Hepatocyte (in vitro differentiated cells): ENCODE results near the gene MYZAP. TPM values are rescaled to one million over a fixed set of nuclear protein-coding genes. Genes with fewer than 3 reads are reported as not detected.

Experiments used
- DNase-seq: peaks from one replicate; pipeline ENCODE4 v3.0.0-alpha.2; 2016; ENCODE audit warnings: low spot score
- H2AFZ ChIP-seq: fragments of 200-600 bp; sonication (generic); 2 replicates; pipeline ENCODE4 v1.6.0; 2016; ENCODE audit warnings: antibody characterized with exemption, mild to moderate bottlenecking
- H3K27ac ChIP-seq: fragments of 200-600 bp; sonication (generic); 2 replicates; pipeline ENCODE4 v1.5.1; 2016; ENCODE audit warnings: mild to moderate bottlenecking
- H3K27me3 ChIP-seq: fragments of 200-600 bp; sonication (generic); 2 replicates; pipeline ENCODE4 v1.6.1; 2016
- H3K36me3 ChIP-seq: fragments of 200-600 bp; sonication (generic); replicated peaks from 2 replicates; pipeline ENCODE4 v1.5.1; 2016; ENCODE audit warnings: low read depth; ENCODE audit not compliant: insufficient read depth
- H3K4me1 ChIP-seq: fragments of 200-600 bp; sonication (generic); 2 replicates; pipeline ENCODE4 v1.5.1; 2016; ENCODE audit warnings: mild to moderate bottlenecking, moderate library complexity; ENCODE audit not compliant: insufficient read depth
- H3K4me2 ChIP-seq: fragments of 200-600 bp; sonication (generic); 2 replicates; pipeline ENCODE4 v1.6.0; 2016
- H3K4me3 ChIP-seq: fragments of 200-600 bp; sonication (generic); 2 replicates; pipeline ENCODE4 v1.5.1; 2016; ENCODE audit warnings: mild to moderate bottlenecking
- H3K79me2 ChIP-seq: fragments of 200-600 bp; sonication (generic); 2 replicates; pipeline ENCODE4 v1.6.0; 2017; ENCODE audit warnings: mild to moderate bottlenecking
- H3K9me2 ChIP-seq: fragments of 200-600 bp; sonication (generic); replicated peaks from 2 replicates; pipeline ENCODE4 v1.6.0; 2017; ENCODE audit warnings: mild to moderate bottlenecking; ENCODE audit not compliant: insufficient read depth
- H3K9me3 ChIP-seq: fragments of 200-600 bp; sonication (generic); 2 replicates; pipeline ENCODE4 v1.5.1; 2016; ENCODE audit warnings: low read depth, mild to moderate bottlenecking
- H4K20me1 ChIP-seq: fragments of 200-600 bp; sonication (generic); 2 replicates; pipeline ENCODE4 v1.6.0; 2016; ENCODE audit warnings: mild to moderate bottlenecking; ENCODE audit not compliant: insufficient read depth, poor library complexity, severe bottlenecking
- EZH2 ChIP-seq: fragments of 200-600 bp; sonication (generic); IDR thresholded peaks from 2 replicates; pipeline ENCODE4 v1.6.1; 2016; ENCODE audit warnings: antibody characterized with exemption, mild to moderate bottlenecking, borderline replicate concordance
- EZH2phosphoT487 ChIP-seq: fragments of 200-600 bp; sonication (generic); IDR thresholded peaks from one replicate; pipeline ENCODE4 v1.6.1; 2018; ENCODE audit warnings: antibody characterized with exemption, mild to moderate bottlenecking, low read depth, moderate library complexity; ENCODE audit not compliant: unreplicated experiment, severe bottlenecking
- WGBS: methylation state at CpG from one replicate; pipeline ENCODE4 v1.1.6; 2016; ENCODE audit warnings: low lambda C conversion rate; ENCODE audit errors: missing lambda C conversion rate; 5-methylcytosine and 5-hydroxymethylcytosine counted together
- polyA plus RNA-seq: library from polyadenylated mRNA; unstranded; fragments of >200 nt; fragmentation: Nextera tagmentation; extraction: Ambion mirVana; gene quantifications from 2 replicates; pipeline ENCODE4 v1.2.1, GENCODE V29; 2016
- total RNA-seq: library from RNA; depleted of rRNA; stranded (reverse); fragments of >200 nt; gene quantifications from 2 replicates; pipeline ENCODE4 v1.2.3, GENCODE V29; 2014
- TF ChIP-seq, protein P1 (sequence below): fragments of 200-600 bp; sonication (generic); IDR thresholded peaks from 2 replicates; pipeline ENCODE4 v1.5.1; 2016; ENCODE audit warnings: antibody characterized with exemption, mild to moderate bottlenecking; ENCODE audit not compliant: poor library complexity

The MYZAP gene
- total and polyA plus RNA-seq, 2 experiments from 2014 or later: 12.0 to 15.5 TPM

DNA sequence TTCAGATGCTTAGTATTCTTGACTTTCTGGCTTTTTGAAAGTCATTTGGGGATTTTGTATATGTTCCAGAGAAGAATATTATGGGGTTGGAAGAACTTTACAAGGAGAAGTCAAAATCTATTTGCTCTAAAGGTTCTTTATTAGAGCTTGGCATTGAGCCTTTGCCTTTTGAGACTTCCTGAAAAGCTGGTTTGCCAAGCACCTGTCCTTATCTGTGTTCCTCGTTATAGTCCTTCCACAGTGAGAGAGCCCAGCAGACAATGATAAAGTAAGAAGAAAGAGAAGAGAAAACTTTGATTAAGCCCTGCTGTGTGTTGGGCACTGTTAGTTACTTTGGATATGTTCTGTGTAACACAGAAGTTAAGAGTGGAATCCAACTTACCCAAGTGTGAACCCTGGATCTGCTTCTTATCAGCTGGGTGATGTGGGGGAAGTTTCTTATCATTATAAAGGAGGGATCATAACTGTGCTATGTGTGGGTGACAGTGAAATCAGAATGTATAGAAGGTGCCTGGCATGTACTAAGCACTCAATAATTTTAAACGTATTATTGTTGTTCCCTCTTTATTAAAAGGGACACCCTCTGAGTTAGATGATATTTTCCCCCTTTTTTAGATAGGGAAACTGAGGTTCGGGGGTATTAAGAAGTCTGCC lies 70.5 kb downstream of the MYZAP start:
- 70% methylated on average over 3 of the region's 3 CpGs for WGBS

DNA sequence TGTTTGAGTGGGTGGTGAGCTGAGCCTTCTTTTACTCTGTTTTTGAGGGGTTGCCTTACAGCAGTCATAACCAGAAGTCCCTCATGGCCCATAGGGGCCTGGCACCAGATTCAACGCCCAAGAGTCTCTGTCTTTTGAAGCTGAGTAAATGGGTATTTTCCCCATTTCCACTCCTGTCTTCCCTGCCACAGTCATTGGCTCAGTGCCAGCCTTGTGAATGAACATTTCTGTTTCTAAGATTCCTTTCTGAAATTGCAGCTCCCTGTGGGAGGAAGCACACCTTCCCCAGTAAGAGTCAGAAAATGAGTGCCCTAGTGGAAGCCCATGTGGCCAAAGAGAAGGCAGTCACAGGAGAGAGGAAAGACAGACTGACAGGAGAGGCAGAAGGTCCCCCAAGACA lies 71.1 kb downstream of the MYZAP start:
- Histone ChIP-seq H3K79me2 (no peaks in the 10 kb centered on the region), H2AFZ (no peak overlapping the region), H3K36me3 (no peaks in the 10 kb centered on the region), H3K27me3 (no peaks in the 10 kb centered on the region), H4K20me1 (no peaks in the 10 kb centered on the region), H3K4me2 (no peak overlapping the region), H3K4me3 (no peak overlapping the region), H3K27ac (no peak overlapping the region), H3K4me1 (peaks cover 23% of the 10 kb centered on the region), H3K9me2 (no peaks in the 10 kb centered on the region), H3K9me3 (no peaks in the 10 kb centered on the region)
- 78% methylated on average over 1 of the region's 1 CpG for WGBS
- DNase-seq: no peak
- no peak for TF ChIP-seq EZH2phosphoT487
- TF ChIP-seq, protein P1, sequence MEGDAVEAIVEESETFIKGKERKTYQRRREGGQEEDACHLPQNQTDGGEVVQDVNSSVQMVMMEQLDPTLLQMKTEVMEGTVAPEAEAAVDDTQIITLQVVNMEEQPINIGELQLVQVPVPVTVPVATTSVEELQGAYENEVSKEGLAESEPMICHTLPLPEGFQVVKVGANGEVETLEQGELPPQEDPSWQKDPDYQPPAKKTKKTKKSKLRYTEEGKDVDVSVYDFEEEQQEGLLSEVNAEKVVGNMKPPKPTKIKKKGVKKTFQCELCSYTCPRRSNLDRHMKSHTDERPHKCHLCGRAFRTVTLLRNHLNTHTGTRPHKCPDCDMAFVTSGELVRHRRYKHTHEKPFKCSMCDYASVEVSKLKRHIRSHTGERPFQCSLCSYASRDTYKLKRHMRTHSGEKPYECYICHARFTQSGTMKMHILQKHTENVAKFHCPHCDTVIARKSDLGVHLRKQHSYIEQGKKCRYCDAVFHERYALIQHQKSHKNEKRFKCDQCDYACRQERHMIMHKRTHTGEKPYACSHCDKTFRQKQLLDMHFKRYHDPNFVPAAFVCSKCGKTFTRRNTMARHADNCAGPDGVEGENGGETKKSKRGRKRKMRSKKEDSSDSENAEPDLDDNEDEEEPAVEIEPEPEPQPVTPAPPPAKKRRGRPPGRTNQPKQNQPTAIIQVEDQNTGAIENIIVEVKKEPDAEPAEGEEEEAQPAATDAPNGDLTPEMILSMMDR: no peak
- no peak for TF ChIP-seq EZH2

More for the DNA sequence above, 70.5 kb downstream of the MYZAP start:
- Histone ChIP-seq H3K4me1 (peaks cover 21% of the 10 kb centered on the region), H3K79me2 (no peaks in the 10 kb centered on the region), H2AFZ (no peak overlapping the region), H3K4me2 (no peak overlapping the region), H3K4me3 (no peak overlapping the region), H3K27me3 (no peaks in the 10 kb centered on the region), H3K36me3 (no peaks in the 10 kb centered on the region), H3K9me3 (no peaks in the 10 kb centered on the region), H4K20me1 (no peaks in the 10 kb centered on the region), H3K9me2 (no peaks in the 10 kb centered on the region), H3K27ac (no peak overlapping the region)
- DNase-seq: no peak
- TF ChIP-seq EZH2: no peak
- no peak for TF ChIP-seq EZH2phosphoT487
- TF ChIP-seq, protein P1: no peak

DNA sequence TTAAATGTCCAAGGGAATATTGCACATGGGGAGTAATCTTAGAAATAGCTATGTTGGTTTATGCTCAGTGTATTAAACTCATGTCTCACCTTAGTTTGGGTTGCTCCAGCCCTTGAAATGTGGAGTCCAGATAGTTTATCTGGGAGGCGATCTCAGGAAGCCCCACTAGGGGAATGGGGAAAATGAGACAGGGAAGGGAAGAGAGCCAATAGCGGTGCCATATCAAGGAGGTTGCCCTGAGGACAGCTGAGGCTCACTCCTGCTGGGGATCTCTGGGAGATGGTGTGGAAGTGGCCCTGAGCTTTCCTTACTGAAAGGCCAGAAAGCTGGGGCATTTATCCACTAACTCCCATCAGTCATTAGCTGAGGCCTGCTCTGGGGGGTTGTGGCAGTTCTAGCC lies 71.6 kb downstream of the MYZAP start:
- Histone ChIP-seq H4K20me1 (no peaks in the 10 kb centered on the region), H3K4me1 (peaks cover 27% of the 10 kb centered on the region), H3K9me3 (no peaks in the 10 kb centered on the region), H3K79me2 (no peaks in the 10 kb centered on the region), H3K27ac (no peak overlapping the region), H3K4me2 (no peak overlapping the region), H3K27me3 (no peaks in the 10 kb centered on the region), H3K9me2 (no peaks in the 10 kb centered on the region), H3K4me3 (no peak overlapping the region), H2AFZ (no peak overlapping the region), H3K36me3 (no peaks in the 10 kb centered on the region)
- TF ChIP-seq EZH2: no peak
- TF ChIP-seq, protein P1: no peak
- no peak for TF ChIP-seq EZH2phosphoT487
- DNase-seq: no peak
- 89% methylated on average over 2 of the region's 2 CpGs for WGBS
